IPS-NIHi7 (cell line): ENCODE data around the gene RAB40C.

Experiments
- DNase-seq: peaks from one replicate; pipeline ENCODE4 v3.0.0; 2012; ENCODE audit warnings: mixed read lengths; ENCODE audit errors: extremely low spot score

The RAB40C gene

GRCh38 chr16:616733-617586 is 27.1 kb downstream of the RAB40C start:
- DNase-seq, result no peak

GRCh38 chr16:617855-618254 is 28.0 kb downstream of the RAB40C start:
- no peak for DNase-seq

DNA sequence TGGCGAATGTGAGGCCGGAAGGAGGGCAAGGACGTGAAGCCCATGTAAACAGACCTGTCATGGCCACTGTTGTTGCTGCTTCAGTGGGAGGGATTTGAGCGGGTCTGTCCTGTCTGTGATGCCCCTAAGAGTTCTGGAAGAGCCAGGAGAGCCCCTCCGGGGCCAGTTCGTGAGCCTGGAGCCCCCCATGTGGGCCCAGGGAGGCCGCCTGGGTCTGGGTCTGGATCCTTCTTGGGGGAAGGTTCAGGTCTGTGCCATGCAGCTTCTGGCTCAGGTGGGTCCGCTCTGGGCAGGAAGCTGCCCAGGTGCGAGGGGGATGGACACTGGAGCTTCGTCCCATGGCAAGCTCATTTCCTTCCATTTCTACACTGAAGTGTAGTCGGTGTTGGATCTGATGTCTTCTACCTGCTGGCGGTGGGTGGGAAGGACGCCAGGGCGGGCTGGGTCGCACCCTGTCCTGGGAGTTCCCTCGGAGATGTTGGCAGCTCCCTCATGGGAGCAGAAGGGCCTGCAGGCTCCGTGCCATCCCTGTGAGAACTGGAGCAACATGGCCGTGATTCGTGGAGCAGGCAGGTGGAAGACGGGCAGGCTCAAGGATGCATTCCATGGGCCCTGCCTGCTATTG is 29.7 kb downstream of the RAB40C start:
- no peak for DNase-seq

DNA sequence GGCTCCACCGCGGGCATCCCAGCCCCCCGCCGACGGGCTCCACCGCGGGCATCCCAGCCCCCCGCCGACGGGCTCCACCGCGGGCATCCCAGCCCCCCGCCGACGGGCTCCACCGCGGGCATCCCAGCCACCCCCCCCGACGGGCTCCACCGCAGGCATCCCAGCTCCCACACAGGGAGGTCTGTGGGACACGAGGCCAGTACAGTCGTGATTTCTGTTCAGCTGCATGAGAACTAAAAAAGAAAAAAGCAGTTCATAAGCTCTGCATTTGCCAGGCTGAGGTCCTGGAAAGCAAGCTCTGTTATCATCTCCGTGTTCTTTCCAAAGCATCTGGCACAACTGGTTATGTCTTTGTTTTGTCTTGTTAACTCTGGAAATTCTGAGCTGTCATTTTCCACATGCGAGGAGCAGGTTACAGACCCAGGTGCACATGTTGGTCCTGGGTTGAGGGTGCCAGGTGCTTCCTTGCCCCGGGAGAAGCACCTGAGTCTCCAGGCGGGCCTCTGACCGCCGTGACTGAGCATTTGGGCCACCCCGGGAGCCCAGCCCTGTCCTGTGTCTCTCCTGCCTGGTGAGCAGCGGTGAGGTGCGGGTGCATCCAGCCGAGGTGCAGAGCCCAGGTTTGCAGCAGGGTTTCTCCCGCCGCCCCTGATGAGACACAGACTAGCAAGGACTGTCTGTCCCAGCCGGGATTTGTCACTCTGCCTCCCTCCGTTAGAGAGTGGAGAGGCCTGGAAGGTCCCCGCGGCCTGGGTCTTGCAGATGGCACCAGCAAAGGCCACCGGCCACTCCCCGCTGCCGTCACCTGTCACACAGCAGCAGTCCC is 31.0 kb downstream of the RAB40C start:
- DNase-seq, result no peak

GRCh38 chr16:621526-622105 is 31.8 kb downstream of the RAB40C start:
- no peak for DNase-seq

- DNase-seq, result no peak
Observed at GRCh38 chr16:622920-623280, 33.0 kb downstream of the RAB40C start.

- no peak for DNase-seq
Observed at GRCh38 chr16:624526-625070, 34.7 kb downstream of the RAB40C start.

DNA sequence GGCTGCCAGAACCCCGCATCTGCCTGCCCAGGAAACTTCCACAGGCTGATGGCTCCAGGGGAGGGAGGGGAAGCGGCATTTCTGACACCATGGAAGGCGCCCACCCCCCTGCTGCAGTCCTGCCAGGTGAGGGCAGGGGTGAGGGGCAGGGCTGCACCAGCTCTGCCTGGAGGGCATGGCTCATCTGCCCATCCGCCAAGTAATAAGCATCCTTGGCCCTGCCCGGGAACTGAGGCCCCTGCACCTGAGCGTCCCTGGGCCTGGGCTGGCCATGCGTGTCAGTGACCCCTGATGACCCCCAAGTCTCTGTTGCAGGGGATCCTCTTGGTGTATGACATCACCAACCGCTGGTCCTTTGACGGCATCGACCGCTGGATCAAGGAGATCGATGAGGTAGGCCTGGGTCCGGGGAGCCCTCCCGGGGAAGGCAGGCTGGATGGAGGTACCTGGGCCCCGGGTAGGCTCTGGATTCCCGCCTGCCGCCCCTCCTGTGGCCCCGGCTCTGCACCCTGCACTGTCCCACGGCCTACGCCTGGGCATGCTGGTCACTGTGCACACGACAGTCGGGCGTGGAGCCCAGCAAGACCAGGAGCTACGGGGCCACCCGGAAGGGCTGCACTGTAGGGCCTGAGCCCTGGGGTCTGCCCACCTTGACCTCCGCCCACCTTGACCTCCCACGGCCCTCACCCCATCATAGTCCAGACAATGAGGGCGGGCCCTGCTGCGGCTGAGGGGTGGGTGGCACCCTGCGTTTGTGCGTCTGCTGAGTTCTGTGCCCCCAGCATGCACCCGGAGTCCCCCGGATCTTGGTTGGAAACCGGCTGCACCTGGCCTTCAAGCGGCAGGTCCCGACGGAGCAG is 35.5 kb downstream of the RAB40C start:
- no peak for DNase-seq

GRCh38 chr16:625977-626765 is 36.3 kb downstream of the RAB40C start:
- DNase-seq, result no peak

- DNase-seq, result no peak
Observed at GRCh38 chr16:626787-627453, 37.1 kb downstream of the RAB40C start.

- DNase-seq, result no peak
Observed at GRCh38 chr16:627454-628239, 37.8 kb downstream of the RAB40C start.

GRCh38 chr16:628321-629061 is 38.6 kb downstream of the RAB40C start:
- no peak for DNase-seq

- no peak for DNase-seq
Observed at GRCh38 chr16:629185-629832, 39.4 kb downstream of the RAB40C start.

DNA sequence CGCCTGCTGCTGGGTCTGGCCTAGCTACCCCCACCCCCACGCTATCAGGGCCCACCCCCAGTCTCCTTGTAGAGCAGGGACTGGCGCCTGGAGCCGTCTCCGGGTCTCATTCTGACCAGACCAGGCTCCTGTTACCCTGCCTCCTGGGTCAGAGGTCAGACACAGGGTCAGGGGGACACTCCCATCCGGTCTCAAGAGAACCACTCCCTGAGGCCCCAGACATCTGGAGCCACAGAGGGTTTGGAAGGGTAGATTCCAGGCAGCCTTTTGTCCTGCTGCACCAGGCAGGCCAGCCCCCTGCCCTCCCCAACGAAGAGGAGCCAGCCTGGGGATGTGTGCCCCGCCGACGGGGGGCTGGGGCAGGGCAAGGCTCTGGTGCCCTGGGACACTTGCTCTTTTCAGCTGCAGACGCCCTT is 40.0 kb downstream of the RAB40C start:
- peak; percentile 69 for DNase-seq

DNA sequence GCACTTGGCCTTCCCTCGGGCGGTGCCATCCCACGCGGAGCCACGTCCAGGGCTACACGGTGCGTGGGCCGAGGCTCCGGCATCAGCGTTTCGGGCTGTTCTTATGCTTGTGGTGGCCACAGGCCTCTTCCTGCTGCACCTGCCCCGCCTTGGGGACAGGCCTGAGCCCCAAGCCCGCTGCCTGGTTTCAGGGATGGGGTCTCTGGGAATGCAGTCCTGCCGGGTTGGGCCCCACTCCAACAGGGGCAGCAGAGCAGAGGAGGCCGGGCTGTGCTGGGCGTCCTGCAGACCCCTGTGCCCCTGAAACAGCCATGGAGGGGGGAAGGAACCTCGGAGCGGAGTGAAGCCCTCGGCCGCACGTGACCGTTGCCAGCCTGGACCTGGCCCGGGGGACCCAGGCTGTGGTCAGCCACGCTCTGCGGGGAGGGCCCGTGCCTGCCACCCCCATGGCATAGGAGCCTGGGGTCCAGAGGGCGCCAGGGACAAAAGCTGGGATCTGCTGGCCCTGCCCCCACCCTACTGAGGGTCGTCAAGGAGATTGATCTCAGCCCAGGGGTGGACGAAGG is 40.5 kb downstream of the RAB40C start:
- no peak for DNase-seq

DNA sequence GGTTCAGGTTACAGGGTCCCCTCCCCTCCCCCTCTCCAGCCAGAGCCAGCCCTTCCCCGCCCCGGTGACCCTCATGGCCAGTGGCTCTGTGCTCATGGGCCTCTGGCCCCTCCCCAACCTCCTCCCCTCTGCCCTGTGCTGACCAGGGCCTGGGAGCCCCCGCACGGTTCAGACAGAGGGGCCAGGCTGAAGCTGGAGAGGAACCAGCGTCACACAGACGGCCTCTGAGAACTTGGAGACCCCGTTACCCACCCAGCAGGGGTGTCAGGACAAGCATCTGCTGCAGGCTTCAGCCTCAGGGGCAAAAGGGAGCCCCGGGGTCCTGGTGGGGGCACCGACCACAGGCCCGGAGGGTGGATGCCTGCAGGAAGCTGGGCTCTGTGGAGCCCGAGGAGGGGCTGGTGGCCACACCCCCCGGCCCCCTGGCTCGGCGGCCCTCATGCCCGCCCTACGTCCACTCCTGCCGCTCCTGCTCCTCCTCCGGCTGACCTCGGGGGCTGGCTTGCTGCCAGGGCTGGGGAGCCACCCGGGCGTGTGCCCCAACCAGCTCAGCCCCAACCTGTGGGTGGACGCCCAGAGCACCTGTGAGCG is 41.0 kb downstream of the RAB40C start, which contains the start of gene WFIKKN1:
TSS of gene WFIKKN1 (plus strand) at position 171 of the 591 bp plus-strand sequence. CDS start at position 440, 269 bp downstream.
- peak; percentile 86 for DNase-seq
